Peyer's patch (tissue), 4 donors: ENCODE measurements around the gene EPHB2. TPM values are rescaled to one million over a fixed set of nuclear protein-coding genes. Genes with fewer than 3 reads are reported as not detected.

Experiments
- DNase-seq, 3 donors: peaks; one replicate each; pipeline ENCODE4 v3.0.0-alpha.2; 2017 to 2019
- H3K27ac ChIP-seq, 4 donors: fragments of 200-600 bp; sonication (generic); one replicate each; pipeline ENCODE4 v1.5.1; 2016 to 2019
- H3K27me3 ChIP-seq, 2 donors: fragments of 200-600 bp; sonication (generic); one replicate each; pipeline ENCODE4 v1.5.1; 2019
- H3K36me3 ChIP-seq, 3 donors: fragments of 200-600 bp; sonication (generic); one replicate each; pipeline ENCODE4 v1.5.1; 2016 to 2019
- H3K4me1 ChIP-seq, 4 donors: fragments of 200-600 bp; sonication (generic); one replicate each; pipeline ENCODE4 v1.5.1; 2016 to 2019
- H3K4me3 ChIP-seq, 4 donors: fragments of 200-600 bp; sonication (generic); 1 replicate in 3 of 4; 2 replicates in 1 of 4; pipeline ENCODE4 v1.5.1; 2016 to 2019; ENCODE audit warnings: mild to moderate bottlenecking in 1 of 4
- H3K9me3 ChIP-seq, 4 donors: fragments of 200-600 bp; sonication (generic); one replicate each; pipeline ENCODE4 v1.5.1; 2016 to 2019; ENCODE audit warnings: mild to moderate bottlenecking in 1 of 4
- POLR2A ChIP-seq, 2 donors: fragments of 450-650 bp; IDR thresholded peaks; one replicate each; pipeline ENCODE4 v1.5.1; 2017; ENCODE audit warnings: antibody characterized with exemption in 2 of 2, mild to moderate bottlenecking in 2 of 2, moderate library complexity in 2 of 2
- total RNA-seq, 4 donors: library from RNA; depleted of rRNA; stranded (reverse); fragments of >200 nt; gene quantifications; one replicate each; pipeline ENCODE4 v1.1.0, GENCODE V29; 2016
- TF ChIP-seq, protein P1 (sequence below), 6 experiments: fragments of 450-650 bp in 4 of 6; fragments of 200-600 bp in 2 of 6; sonication (generic) in 1 of 6; IDR thresholded peaks; one replicate each; pipeline ENCODE4 v1.5.1; 2017 to 2019; ENCODE audit warnings: antibody characterized with exemption in 6 of 6, mild to moderate bottlenecking in 3 of 6, moderate library complexity in 1 of 6

EPHB2 gene
- total RNA-seq, 4 donors from 2014 or later: 24.5 to 71.0 (median 53.9) TPM

DNA sequence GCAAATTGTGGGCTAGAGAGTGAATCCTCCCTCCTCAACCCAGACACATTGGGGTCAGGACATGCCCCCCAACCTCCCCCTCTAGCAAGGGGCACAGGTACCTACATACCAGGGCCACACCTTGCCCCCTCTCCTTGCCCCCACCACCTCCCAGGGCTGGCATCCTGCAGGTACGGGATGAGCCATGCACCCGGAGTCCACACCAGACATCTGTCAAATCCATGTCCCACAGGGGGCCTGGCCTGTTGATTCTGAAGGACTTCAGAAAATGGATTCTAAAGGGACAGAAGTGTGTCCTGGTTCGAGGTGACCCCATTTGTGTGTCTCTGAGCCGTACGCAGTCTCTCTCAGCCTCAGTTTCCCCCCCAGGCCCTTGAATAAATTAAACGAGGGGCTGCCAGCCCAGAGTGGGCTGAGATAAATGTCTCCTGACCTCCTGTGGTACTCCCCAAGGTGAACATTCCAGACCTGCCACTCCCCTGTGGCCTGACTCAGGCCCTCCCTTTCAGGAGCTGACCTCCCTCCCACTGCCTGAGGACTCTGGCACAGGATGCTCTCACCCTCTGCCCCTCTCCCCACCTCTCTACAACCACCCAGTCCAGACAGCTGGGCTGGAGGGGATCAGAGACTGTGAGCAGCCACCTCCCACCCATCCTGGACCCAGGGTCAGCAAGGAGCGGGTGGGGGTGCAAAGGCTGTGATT, 94.5 kb downstream of the EPHB2 start:
- Histone ChIP-seq H3K27ac (no peak overlapping the region), H3K27me3 (no peaks in the 10 kb centered on the region), H3K4me1 (peaks cover 0 to 3% (median 0%) of the 10 kb centered on the region in 4 donors), H3K9me3 (no peaks in the 10 kb centered on the region), H3K36me3 (no peaks in the 10 kb centered on the region), H3K4me3 (no peak overlapping the region)
- DNase-seq: no peak
- TF ChIP-seq, protein P1, sequence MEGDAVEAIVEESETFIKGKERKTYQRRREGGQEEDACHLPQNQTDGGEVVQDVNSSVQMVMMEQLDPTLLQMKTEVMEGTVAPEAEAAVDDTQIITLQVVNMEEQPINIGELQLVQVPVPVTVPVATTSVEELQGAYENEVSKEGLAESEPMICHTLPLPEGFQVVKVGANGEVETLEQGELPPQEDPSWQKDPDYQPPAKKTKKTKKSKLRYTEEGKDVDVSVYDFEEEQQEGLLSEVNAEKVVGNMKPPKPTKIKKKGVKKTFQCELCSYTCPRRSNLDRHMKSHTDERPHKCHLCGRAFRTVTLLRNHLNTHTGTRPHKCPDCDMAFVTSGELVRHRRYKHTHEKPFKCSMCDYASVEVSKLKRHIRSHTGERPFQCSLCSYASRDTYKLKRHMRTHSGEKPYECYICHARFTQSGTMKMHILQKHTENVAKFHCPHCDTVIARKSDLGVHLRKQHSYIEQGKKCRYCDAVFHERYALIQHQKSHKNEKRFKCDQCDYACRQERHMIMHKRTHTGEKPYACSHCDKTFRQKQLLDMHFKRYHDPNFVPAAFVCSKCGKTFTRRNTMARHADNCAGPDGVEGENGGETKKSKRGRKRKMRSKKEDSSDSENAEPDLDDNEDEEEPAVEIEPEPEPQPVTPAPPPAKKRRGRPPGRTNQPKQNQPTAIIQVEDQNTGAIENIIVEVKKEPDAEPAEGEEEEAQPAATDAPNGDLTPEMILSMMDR (IDR thresholded peaks at IDR 0.05): no peak
- no peak for TF ChIP-seq POLR2A (IDR thresholded peaks at IDR 0.05)

DNA sequence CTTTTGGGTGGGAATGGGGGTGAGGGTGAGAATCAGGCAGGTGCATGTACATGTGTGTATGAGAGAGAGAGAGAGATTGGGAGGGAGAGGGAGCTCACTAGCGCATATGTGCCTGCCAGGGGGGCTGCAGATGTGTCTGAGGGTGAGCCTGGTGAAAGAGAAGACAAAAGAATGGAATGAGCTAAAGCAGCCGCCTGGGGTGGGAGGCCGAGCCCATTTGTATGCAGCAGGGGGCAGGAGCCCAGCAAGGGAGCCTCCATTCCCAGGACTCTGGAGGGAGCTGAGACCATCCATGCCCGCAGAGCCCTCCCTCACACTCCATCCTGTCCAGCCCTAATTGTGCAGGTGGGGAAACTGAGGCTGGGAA, 95.0 kb downstream of the EPHB2 start:
- no peaks in the 10 kb centered on the region for H3K36me3 ChIP-seq
- TF ChIP-seq, protein P1 (IDR thresholded peaks at IDR 0.05): no peak
- no peak for TF ChIP-seq POLR2A (IDR thresholded peaks at IDR 0.05)
- H3K4me3 ChIP-seq: no peak overlapping the region
- DNase-seq: no peak
- no peaks in the 10 kb centered on the region for H3K9me3 ChIP-seq
- no peaks in the 10 kb centered on the region for H3K27me3 ChIP-seq
- peaks cover 0 to 3% (median 0%) of the 10 kb centered on the region in 4 donors for H3K4me1 ChIP-seq
- H3K27ac ChIP-seq: no peak overlapping the region

DNA sequence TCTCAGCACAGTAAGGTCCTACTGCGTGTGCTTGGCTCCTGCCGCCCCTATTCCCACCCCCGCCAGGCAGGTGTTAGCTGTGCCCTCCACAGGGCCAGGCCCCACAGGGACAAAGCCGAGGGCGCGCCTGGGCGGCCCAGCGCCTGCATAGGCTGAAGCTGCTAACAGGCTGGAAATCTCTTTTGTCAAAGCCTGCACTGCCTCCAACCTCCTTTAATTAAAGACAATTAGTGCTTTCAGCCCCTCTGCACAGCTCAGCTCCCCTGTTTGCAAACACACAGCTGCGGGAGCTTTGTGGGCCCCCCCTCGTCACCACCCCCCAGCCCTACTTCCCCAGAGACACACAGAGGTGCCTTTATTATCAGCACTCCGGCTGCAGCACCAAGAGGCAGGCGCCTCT, 95.9 kb downstream of the EPHB2 start:
- Histone ChIP-seq H3K4me1 (peaks cover 0 to 3% (median 0%) of the 10 kb centered on the region in 4 donors), H3K9me3 (no peaks in the 10 kb centered on the region), H3K4me3 (no peak overlapping the region), H3K36me3 (no peaks in the 10 kb centered on the region), H3K27me3 (no peaks in the 10 kb centered on the region), H3K27ac (no peak overlapping the region)
- DNase-seq: no peak
- TF ChIP-seq POLR2A (IDR thresholded peaks at IDR 0.05): no peak
- TF ChIP-seq, protein P1 (IDR thresholded peaks at IDR 0.05): no peak

DNA sequence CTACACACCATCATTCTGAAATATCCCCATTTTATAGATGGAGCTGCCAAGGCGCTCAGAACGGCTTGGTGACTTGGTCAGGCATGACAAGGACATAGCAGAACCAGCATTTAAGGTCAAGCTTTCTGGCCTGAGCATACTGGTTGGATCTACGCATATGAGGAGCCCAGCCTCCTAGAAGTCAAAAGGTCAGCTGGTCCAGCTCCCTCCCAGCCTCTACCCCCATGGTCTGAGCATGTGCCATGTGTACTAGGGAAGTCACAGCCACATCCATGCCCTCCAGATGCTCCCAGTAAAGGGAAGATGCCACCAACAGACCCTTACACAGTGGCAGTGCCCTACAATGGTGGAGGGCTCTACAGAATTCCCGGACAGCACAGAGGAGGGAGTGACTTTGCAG, 96.7 kb downstream of the EPHB2 start:
- H3K4me3 ChIP-seq: no peak overlapping the region
- no peak for DNase-seq
- peaks cover 0 to 3% (median 0%) of the 10 kb centered on the region in 4 donors for H3K4me1 ChIP-seq
- TF ChIP-seq POLR2A (IDR thresholded peaks at IDR 0.05): no peak
- TF ChIP-seq, protein P1 (IDR thresholded peaks at IDR 0.05): no peak
- H3K36me3 ChIP-seq: no peaks in the 10 kb centered on the region
- no peaks in the 10 kb centered on the region for H3K27me3 ChIP-seq
- no peak overlapping the region for H3K27ac ChIP-seq
- no peaks in the 10 kb centered on the region for H3K9me3 ChIP-seq

DNA sequence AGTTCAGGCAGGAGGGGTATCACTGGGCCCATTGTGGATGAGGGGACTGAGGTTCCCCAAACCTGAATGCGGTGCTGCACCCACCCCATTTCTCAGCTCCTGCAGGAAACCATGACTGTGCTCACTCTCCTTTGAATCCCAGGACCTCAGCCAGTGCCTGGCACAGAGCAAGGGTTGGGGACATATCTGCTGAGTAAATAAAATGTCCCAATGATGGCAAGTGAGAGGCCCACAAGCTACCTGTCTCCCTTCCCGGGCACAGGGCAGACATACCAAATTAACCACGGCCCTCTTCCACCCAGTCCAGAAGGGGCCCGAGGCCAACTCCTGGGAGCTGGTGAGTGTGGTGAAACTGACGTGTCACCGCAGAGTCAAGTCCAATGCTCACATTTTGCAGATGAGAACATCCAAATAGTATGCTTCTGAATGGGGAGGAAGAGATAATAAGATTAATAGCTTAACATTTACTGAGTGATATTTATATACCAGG, 97.6 kb downstream of the EPHB2 start:
- Histone ChIP-seq H3K27me3 (no peaks in the 10 kb centered on the region), H3K9me3 (no peaks in the 10 kb centered on the region), H3K36me3 (no peaks in the 10 kb centered on the region), H3K4me3 (no peak overlapping the region), H3K4me1 (peaks cover 0 to 3% (median 0%) of the 10 kb centered on the region in 4 donors), H3K27ac (no peak overlapping the region)
- DNase-seq: no peak
- TF ChIP-seq, protein P1 (IDR thresholded peaks at IDR 0.05): no peak
- no peak for TF ChIP-seq POLR2A (IDR thresholded peaks at IDR 0.05)
